Neuronal stem cell (in vitro differentiated cells): ENCODE data around the gene TIAM2.

Experiments
- DNase-seq: peaks from one replicate; pipeline ENCODE4 v3.0.0-alpha.2; 2013; ENCODE audit warnings: low spot score
- H2AFZ ChIP-seq: one replicate; pipeline ENCODE4 v1.6.1; 2013; ENCODE audit warnings: mild to moderate bottlenecking, low read length, inconsistent platforms
- H2AK5ac ChIP-seq: 2 replicates; pipeline ENCODE4 v1.6.1; 2013; ENCODE audit warnings: low read depth, mild to moderate bottlenecking, inconsistent platforms, low read length, moderate library complexity, mixed read lengths
- H2BK120ac ChIP-seq: 2 replicates; pipeline ENCODE4 v1.6.1; 2013; ENCODE audit warnings: low read depth, mild to moderate bottlenecking, inconsistent platforms, low read length, moderate library complexity, mixed read lengths
- H2BK12ac ChIP-seq: one replicate; pipeline ENCODE4 v1.6.1; 2013; ENCODE audit warnings: low read length, inconsistent platforms
- H2BK15ac ChIP-seq: 2 replicates; pipeline ENCODE4 v1.6.1; 2013; ENCODE audit warnings: mild to moderate bottlenecking, low read length, inconsistent platforms, mixed read lengths
- H2BK5ac ChIP-seq: one replicate; pipeline ENCODE4 v1.6.1; 2013; ENCODE audit warnings: inconsistent platforms, mild to moderate bottlenecking, low read length, moderate library complexity
- H3K14ac ChIP-seq: one replicate; pipeline ENCODE4 v1.6.1; 2013; ENCODE audit warnings: low read length, inconsistent platforms
- H3K18ac ChIP-seq: 2 replicates; pipeline ENCODE4 v1.6.1; 2013; ENCODE audit warnings: low read length, inconsistent platforms
- H3K23ac ChIP-seq: 2 replicates; pipeline ENCODE4 v1.6.1; 2013; ENCODE audit warnings: low read depth, mild to moderate bottlenecking, mixed read lengths, low read length, inconsistent platforms; ENCODE audit not compliant: poor library complexity
- H3K27ac ChIP-seq: replicated peaks from 3 replicates; pipeline ENCODE4 v1.5.1; 2013; ENCODE audit warnings: low read length, inconsistent platforms
- H3K27me3 ChIP-seq, 3 experiments: 2 replicates each; pipeline ENCODE4 v1.6.1; 2013; ENCODE audit warnings: low read length in 3 of 3, mild to moderate bottlenecking in 2 of 3, inconsistent platforms in 1 of 3, low read depth in 1 of 3, mixed read lengths in 1 of 3, moderate library complexity in 1 of 3; ENCODE audit not compliant: control insufficient read depth in 3 of 3, insufficient read depth in 3 of 3
- H3K36me3 ChIP-seq, 2 donors: replicated peaks in 1 of 2; 2 replicates each; pipeline ENCODE4 v1.6.1; 2013; ENCODE audit warnings: low read length in 2 of 2; ENCODE audit not compliant: control insufficient read depth in 2 of 2, insufficient read depth in 2 of 2
- H3K4ac ChIP-seq: 2 replicates; pipeline ENCODE4 v1.6.1; 2013; ENCODE audit warnings: inconsistent platforms, mild to moderate bottlenecking, low read length, moderate library complexity
- H3K4me1 ChIP-seq, 2 donors: 1 replicate in 1 of 2; 2 replicates in 1 of 2; pipeline ENCODE4 v1.6.1; 2013; ENCODE audit warnings: low read length in 2 of 2, low read depth in 1 of 2; ENCODE audit not compliant: control insufficient read depth in 2 of 2, insufficient read depth in 1 of 2
- H3K4me2 ChIP-seq: one replicate; pipeline ENCODE4 v1.6.1; 2013; ENCODE audit warnings: mild to moderate bottlenecking, low read length, inconsistent platforms; ENCODE audit not compliant: insufficient read depth, poor library complexity, severe bottlenecking
- H3K4me3 ChIP-seq, 2 donors: 2 replicates each; pipeline ENCODE4 v1.5.1; 2013; ENCODE audit warnings: low read length in 2 of 2, mild to moderate bottlenecking in 2 of 2, inconsistent platforms in 1 of 2, moderate library complexity in 1 of 2
- H3K79me1 ChIP-seq: one replicate; pipeline ENCODE4 v1.6.1; 2013; ENCODE audit warnings: low read depth, mild to moderate bottlenecking, inconsistent platforms, low read length, moderate library complexity
- H3K9ac ChIP-seq: one replicate; pipeline ENCODE4 v1.6.1; 2013; ENCODE audit warnings: mild to moderate bottlenecking, low read depth, low read length, inconsistent platforms; ENCODE audit not compliant: poor library complexity
- H3K9me3 ChIP-seq, 2 donors: replicated peaks in 1 of 2; 2 replicates each; pipeline versions ENCODE3 to v1.6.1; 2013; ENCODE audit warnings: low read length in 2 of 2, mild to moderate bottlenecking in 2 of 2, inconsistent platforms in 1 of 2, low read depth in 1 of 2, mixed read lengths in 1 of 2, moderate library complexity in 1 of 2; ENCODE audit not compliant: control insufficient read depth in 2 of 2, insufficient read depth in 1 of 2
- H4K8ac ChIP-seq: one replicate; pipeline ENCODE4 v1.6.1; 2013; ENCODE audit warnings: low read depth, mild to moderate bottlenecking, inconsistent platforms, low read length, moderate library complexity
- H4K91ac ChIP-seq: one replicate; pipeline ENCODE4 v1.6.1; 2013; ENCODE audit warnings: low read length, low read depth, mild to moderate bottlenecking, inconsistent platforms; ENCODE audit not compliant: poor library complexity
- WGBS, 2 donors: extraction: QIAGEN DNeasy Blood & Tissue Kit; methylation state at CpG; one replicate each; pipeline ENCODE4 v1.1.7; 2013; ENCODE audit warnings: missing lambda C conversion rate in 2 of 2, mixed read lengths in 1 of 2; ENCODE audit not compliant: insufficient read length in 2 of 2, insufficient replicate concordance in 1 of 2; ENCODE audit errors: extremely low coverage in 2 of 2; 5-methylcytosine and 5-hydroxymethylcytosine counted together

TIAM2 gene

GRCh38 chr6:155079985-155080452 is 84.9 kb downstream of the TIAM2 start:
- Histone ChIP-seq H3K4ac (no peak overlapping the region), H3K27me3 (no peaks in the 10 kb centered on the region), H3K4me1 (peaks cover 5 to 23% of the 10 kb centered on the region in 2 donors), H2BK15ac (no peak overlapping the region), H3K18ac (no peak overlapping the region), H3K79me1 (no peaks in the 10 kb centered on the region), H3K4me2 (no peak overlapping the region), H3K23ac (no peak overlapping the region), H4K91ac (no peak overlapping the region), H3K4me3 (no peak overlapping the region), H2AFZ (no peak overlapping the region), H3K27ac (no peak overlapping the region), H3K36me3 (no peaks in the 10 kb centered on the region), H4K8ac (no peak overlapping the region), H2BK5ac (no peak overlapping the region), H3K9me3 (no peaks in the 10 kb centered on the region), H3K9ac (no peak overlapping the region), H2BK120ac (no peak overlapping the region), H2BK12ac (no peak overlapping the region), H2AK5ac (no peak overlapping the region), H3K14ac (no peak overlapping the region)
- no peak for DNase-seq
- no CpG with 5 or more reads among the region's 7 CpGs for WGBS, 2 donors

- no CpG with 5 or more reads among the region's 9 CpGs for WGBS, 2 donors
- Histone ChIP-seq H4K91ac (no peak overlapping the region), H3K14ac (no peak overlapping the region), H3K9me3 (no peaks in the 10 kb centered on the region), H2AK5ac (no peak overlapping the region), H3K23ac (no peak overlapping the region), H2BK5ac (no peak overlapping the region), H3K9ac (no peak overlapping the region), H2BK12ac (no peak overlapping the region), H3K27me3 (no peaks in the 10 kb centered on the region), H3K4me2 (no peak overlapping the region), H2BK15ac (no peak overlapping the region), H4K8ac (no peak overlapping the region), H2AFZ (no peak overlapping the region), H3K79me1 (no peaks in the 10 kb centered on the region), H3K4me3 (no peak overlapping the region), H3K27ac (no peak overlapping the region), H3K4me1 (peaks cover 7 to 23% of the 10 kb centered on the region in 2 donors), H3K36me3 (no peaks in the 10 kb centered on the region), H2BK120ac (no peak overlapping the region), H3K18ac (no peak overlapping the region), H3K4ac (no peak overlapping the region)
- DNase-seq, result no peak
These were observed 86.0 kb downstream of the TIAM2 start for GRCh38 chr6:155080881-155081845.

- Histone ChIP-seq H3K14ac (no peak overlapping the region), H3K27me3 (no peaks in the 10 kb centered on the region), H3K27ac (no peak overlapping the region), H3K9ac (no peak overlapping the region), H2AK5ac (no peak overlapping the region), H3K4ac (no peak overlapping the region), H3K23ac (no peak overlapping the region), H2BK120ac (no peak overlapping the region), H3K4me3 (no peak overlapping the region), H2BK15ac (no peak overlapping the region), H3K9me3 (no peaks in the 10 kb centered on the region), H4K91ac (no peak overlapping the region), H2AFZ (no peak overlapping the region), H4K8ac (no peak overlapping the region), H3K18ac (no peak overlapping the region), H3K79me1 (no peaks in the 10 kb centered on the region), H3K4me1 (peaks cover 7 to 16% of the 10 kb centered on the region in 2 donors), H3K36me3 (no peaks in the 10 kb centered on the region), H2BK5ac (no peak overlapping the region), H3K4me2 (no peak overlapping the region), H2BK12ac (no peak overlapping the region)
- no CpG with 5 or more reads among the region's 4 CpGs for WGBS, 2 donors
- DNase-seq, result no peak
These were observed 89.5 kb downstream of the TIAM2 start for GRCh38 chr6:155084431-155085123.
